Effector memory CD4-positive, alpha-beta T cell (primary cell): Measurements from ENCODE around the gene POLA2.
A peak's percentile ranks its signal among the peaks of the same experiment; 100 is the strongest.

ENCODE experiments used
- DNase-seq, 3 donors: peaks; one replicate each; pipeline ENCODE4 v3.0.0-alpha.2; 2020
- H3K27ac ChIP-seq: 2 replicates; pipeline ENCODE4 v1.7.0; 2013; ENCODE audit warnings: mild to moderate bottlenecking, low read length, moderate library complexity; ENCODE audit not compliant: insufficient read depth, poor library complexity, severe bottlenecking
- H3K27me3 ChIP-seq: replicated peaks from 2 replicates; pipeline ENCODE4 v1.7.0; 2013; ENCODE audit warnings: mild to moderate bottlenecking, low read length; ENCODE audit not compliant: insufficient read depth, control insufficient read depth, poor library complexity, severe bottlenecking
- H3K36me3 ChIP-seq: 2 replicates; pipeline ENCODE4 v1.7.0; 2013; ENCODE audit warnings: mild to moderate bottlenecking, low read length, moderate library complexity; ENCODE audit not compliant: control insufficient read depth, insufficient read depth
- H3K4me1 ChIP-seq: 2 replicates; pipeline ENCODE4 v1.7.0; 2013; ENCODE audit warnings: low read length, mild to moderate bottlenecking; ENCODE audit not compliant: control insufficient read depth, insufficient read depth, poor library complexity, severe bottlenecking
- H3K4me3 ChIP-seq: 2 replicates; pipeline ENCODE4 v1.7.0; 2013; ENCODE audit warnings: low read length, low read depth, mild to moderate bottlenecking; ENCODE audit not compliant: insufficient read depth, poor library complexity, severe bottlenecking
- H3K9me3 ChIP-seq: 2 replicates; pipeline ENCODE4 v1.7.0; 2013; ENCODE audit warnings: mild to moderate bottlenecking, low read length, moderate library complexity; ENCODE audit not compliant: control insufficient read depth

The POLA2 gene

GRCh38 chr11:65305501-65306268 lies 43.9 kb downstream of the POLA2 start:
- no peaks in the 10 kb centered on the region for H3K4me1 ChIP-seq
- DNase-seq: no peak
- no peak overlapping the region for H3K27ac ChIP-seq
- H3K36me3 ChIP-seq: peaks cover 4% of the 10 kb centered on the region
- H3K27me3 ChIP-seq: no peaks in the 10 kb centered on the region
- no peaks in the 10 kb centered on the region for H3K9me3 ChIP-seq
- no peak overlapping the region for H3K4me3 ChIP-seq

DNA sequence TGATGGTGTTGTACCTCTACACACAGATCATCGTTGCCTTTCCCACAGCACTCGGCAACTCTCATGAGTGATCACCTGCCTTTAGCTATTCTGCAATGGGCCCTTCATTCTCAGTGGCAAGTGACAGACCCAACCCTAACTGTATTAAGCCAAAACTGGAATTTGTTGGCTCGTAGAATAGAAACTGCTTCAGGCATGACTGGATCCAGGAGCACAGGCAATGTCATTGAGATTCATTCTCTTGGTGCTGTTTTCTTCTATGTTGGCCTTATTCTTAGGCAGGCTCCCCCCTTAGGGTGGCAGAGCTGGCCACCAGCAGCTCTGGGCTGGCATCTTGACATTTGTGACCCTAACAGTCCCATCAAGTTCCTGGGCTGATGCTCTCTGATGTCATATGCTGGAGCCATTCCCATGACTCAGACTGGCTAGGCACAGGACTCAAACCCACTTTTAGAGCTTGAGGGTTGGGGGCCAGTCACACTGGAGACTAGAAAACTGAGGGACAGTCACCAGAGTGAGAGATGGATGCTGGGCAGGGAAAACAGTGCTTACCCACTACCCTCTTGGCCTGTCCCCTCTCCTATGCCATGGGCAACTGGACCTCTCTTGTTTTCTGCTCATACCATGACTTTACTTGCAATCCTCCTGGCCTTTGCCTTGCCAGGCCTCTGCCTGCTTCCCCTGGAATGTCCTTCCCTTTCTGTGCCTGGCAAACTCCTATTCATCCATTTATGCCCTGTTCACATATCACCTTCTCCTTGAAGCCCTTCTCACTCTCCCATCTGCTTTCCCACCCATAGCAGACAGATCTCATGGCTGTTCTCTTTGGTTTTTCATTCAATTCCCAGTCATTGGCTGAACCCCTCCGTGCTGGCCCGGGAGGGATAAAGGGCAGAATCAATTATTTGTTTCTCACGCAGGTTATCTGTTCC lies 45.8 kb downstream of the POLA2 start:
- Histone ChIP-seq H3K36me3 (peaks cover 4% of the 10 kb centered on the region), H3K27me3 (no peaks in the 10 kb centered on the region), H3K27ac (no peak overlapping the region), H3K4me3 (no peak overlapping the region), H3K4me1 (no peaks in the 10 kb centered on the region), H3K9me3 (no peaks in the 10 kb centered on the region)
- DNase-seq: no peak

DNA sequence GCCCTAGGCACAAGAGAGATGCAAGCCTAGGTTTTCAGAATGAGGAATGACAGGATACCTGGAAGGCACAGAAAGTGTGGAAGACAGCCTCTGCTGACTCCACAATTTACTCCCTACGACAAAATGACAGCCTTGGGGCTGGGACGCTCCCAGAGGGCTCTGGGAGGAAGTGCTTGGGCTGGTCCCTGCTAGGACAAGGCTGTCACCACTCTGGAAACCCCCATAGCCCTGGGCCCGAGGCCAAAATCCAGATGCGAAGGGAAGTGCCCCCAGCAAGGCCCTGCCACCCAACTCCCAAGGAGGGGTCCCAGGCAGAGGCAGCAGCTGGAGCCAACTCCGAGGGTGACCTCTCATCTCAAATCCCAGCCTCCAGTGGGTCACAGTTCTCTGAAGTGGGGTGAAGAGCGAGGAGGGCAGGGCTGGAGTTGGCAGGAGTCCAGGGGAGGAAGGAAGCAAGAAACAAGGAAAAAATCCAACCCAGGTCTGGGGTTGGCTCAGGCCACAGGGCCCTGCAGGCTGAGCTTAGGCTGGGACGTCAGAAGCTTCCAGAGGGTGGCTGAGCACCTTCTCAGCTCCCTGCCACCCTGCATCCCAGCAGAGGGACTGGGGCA lies 46.6 kb downstream of the POLA2 start:
- H3K4me3 ChIP-seq: no peak overlapping the region
- H3K36me3 ChIP-seq: peaks cover 4% of the 10 kb centered on the region
- DNase-seq: no peak
- H3K27me3 ChIP-seq: no peaks in the 10 kb centered on the region
- no peak overlapping the region for H3K27ac ChIP-seq
- H3K4me1 ChIP-seq: no peaks in the 10 kb centered on the region
- H3K9me3 ChIP-seq: no peaks in the 10 kb centered on the region

DNA sequence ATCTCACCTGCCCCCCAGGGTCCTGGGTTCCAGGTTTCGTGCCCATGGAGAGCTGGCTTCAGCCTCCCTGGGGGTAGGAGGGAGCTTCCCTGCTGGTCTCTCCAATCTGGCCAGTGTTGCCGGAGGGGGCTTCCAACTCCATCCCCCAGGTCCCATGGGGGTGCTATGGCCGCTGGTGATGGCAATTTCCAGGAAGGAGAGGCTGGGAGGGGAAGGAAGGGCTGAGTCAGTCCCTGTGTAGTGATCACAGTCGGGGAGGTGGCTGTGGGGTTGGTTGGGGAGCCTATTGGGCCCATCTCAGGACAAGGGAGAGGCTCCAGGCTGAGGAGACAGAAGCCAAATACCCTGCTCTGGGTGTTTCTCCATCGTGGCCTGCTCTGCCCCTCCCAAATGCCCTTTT lies 47.2 kb downstream of the POLA2 start:
- H3K36me3 ChIP-seq: no peaks in the 10 kb centered on the region
- no peak overlapping the region for H3K27ac ChIP-seq
- no peaks in the 10 kb centered on the region for H3K27me3 ChIP-seq
- no peak for DNase-seq
- H3K4me1 ChIP-seq: no peaks in the 10 kb centered on the region
- H3K4me3 ChIP-seq: no peak overlapping the region
- H3K9me3 ChIP-seq: no peaks in the 10 kb centered on the region

DNA sequence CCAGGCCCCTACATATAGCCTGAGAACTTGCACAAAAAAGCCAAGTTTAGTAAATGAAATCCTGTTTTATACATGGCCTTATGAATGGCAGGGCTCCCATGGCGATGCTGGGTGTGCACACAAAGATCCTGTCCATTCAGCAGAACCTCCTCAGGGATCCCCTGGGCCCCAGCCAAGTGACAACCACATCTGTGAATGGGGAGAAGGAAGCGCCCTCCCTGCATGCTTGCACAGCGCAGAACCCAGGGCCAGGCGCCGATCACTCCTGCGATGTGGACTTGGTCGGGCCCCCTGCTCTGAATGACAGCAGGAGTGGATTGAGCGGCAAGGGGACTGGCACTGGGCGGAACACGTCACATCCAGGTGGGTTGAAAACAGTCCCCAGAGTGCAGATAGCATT lies 48.5 kb downstream of the POLA2 start:
- no peak overlapping the region for H3K4me3 ChIP-seq
- peaks cover 7% of the 10 kb centered on the region for H3K4me1 ChIP-seq
- H3K9me3 ChIP-seq: no peaks in the 10 kb centered on the region
- no peak overlapping the region for H3K27ac ChIP-seq
- no peak for DNase-seq
- no peaks in the 10 kb centered on the region for H3K36me3 ChIP-seq
- H3K27me3 ChIP-seq: no peaks in the 10 kb centered on the region

DNA sequence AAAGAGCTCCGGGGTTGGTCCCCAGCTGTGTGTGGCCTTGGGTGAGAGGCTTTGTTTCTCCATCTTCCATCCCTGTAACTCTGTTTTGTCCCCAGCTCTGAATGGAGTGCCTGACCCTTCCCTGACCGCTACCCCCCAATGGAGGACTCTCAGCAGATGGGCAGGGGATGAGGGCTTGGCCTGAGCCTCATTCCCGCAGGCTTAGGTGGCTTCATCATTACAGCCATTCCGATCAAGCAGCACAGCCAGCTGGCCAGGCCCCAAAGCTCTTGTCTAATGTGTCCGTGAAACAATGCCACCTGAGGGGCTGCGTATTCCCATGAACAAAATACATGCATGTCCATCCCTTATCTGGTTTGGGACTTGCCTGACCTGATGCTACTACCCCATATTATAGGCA lies 49.0 kb downstream of the POLA2 start:
- no peak for DNase-seq
- H3K27ac ChIP-seq: no peak overlapping the region
- H3K9me3 ChIP-seq: no peaks in the 10 kb centered on the region
- no peaks in the 10 kb centered on the region for H3K36me3 ChIP-seq
- H3K27me3 ChIP-seq: no peaks in the 10 kb centered on the region
- H3K4me3 ChIP-seq: no peak overlapping the region
- H3K4me1 ChIP-seq: peaks cover 12% of the 10 kb centered on the region

- Histone ChIP-seq H3K27ac (no peak overlapping the region), H3K27me3 (no peaks in the 10 kb centered on the region), H3K4me3 (no peak overlapping the region), H3K36me3 (no peaks in the 10 kb centered on the region), H3K4me1 (peaks cover 14% of the 10 kb centered on the region), H3K9me3 (no peaks in the 10 kb centered on the region)
- no peak for DNase-seq
These were observed 49.5 kb downstream of the POLA2 start for GRCh38 chr11:65311170-65311678.

DNA sequence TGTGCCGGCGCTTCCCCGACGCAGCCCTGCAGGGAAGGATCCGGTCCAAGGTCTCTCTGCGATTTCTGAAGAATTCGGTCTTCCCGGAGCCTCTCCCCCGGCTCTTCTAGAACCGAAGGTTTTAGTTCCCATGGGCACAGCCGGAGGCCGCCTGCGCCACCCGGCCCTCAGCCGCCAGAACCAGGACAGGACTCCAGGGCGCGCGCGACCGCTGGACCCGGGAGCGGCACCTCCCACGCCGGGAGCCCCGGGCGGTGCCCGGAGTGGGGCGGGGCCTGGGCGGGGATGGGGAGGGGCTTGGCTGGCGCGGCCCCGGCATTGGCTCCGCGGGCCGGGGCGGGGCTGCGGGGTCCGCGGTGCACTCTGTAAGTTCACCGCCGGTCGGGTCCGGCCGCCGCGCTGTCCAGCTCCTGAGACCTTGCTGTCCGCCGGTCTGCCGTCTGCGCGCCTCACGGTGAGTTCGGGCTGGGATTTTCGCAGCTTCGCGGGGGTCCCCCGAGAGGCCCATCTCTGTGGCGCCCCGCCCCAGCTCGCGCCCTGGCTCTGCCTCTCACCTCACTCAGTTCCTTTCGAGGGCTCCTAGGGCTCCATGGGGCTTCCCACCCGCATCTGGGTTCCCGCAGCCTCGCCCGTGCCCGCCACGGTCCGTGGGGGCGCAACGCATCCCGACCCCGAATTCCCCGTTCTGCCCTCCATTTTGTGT lies 52.9 kb downstream of the POLA2 start, which contains the start of gene CDC42EP2:
CDC42EP2 (plus strand) TSS at position 366 of the 703 bp plus-strand sequence. CDS start 6,033 bp downstream, outside the sequence.
- Histone ChIP-seq H3K36me3 (no peaks in the 10 kb centered on the region), H3K27ac (peak within 1 kb of the TSS; percentile 32), H3K9me3 (no peaks in the 10 kb centered on the region), H3K4me3 (peak within 1 kb of the TSS; percentile 91), H3K27me3 (no peaks in the 10 kb centered on the region), H3K4me1 (peaks cover 14% of the 10 kb centered on the region)
- DNase-seq: peak; percentile 60 to 69 (median 64)

GRCh38 chr11:65315204-65315865 lies 53.6 kb downstream of the POLA2 start:
- H3K9me3 ChIP-seq: no peaks in the 10 kb centered on the region
- DNase-seq: peak; percentile 53 to 70 (median 57)
- H3K4me3 ChIP-seq: peak overlapping the region; percentile 91
- H3K4me1 ChIP-seq: peaks cover 14% of the 10 kb centered on the region
- H3K36me3 ChIP-seq: no peaks in the 10 kb centered on the region
- peak overlapping the region; percentile 32 for H3K27ac ChIP-seq
- no peaks in the 10 kb centered on the region for H3K27me3 ChIP-seq
